IgD-negative memory B cell (primary cell): ENCODE results near the gene UGT2B7. TPM values are rescaled to one million over a fixed set of nuclear protein-coding genes. Genes with fewer than 3 reads are reported as not detected.
A peak's percentile ranks its signal among the peaks of the same experiment; 100 is the strongest.
"Not testable (repeated sequence)": the region's sequence is repeated elsewhere in the genome, so short reads cannot be mapped to it uniquely, and the experiment has no call there.

ENCODE experiments used
- H3K27ac Mint-ChIP-seq, 3 donors: one replicate each; pipeline ENCODE4 v1.8.0; 2020 to 2022; ENCODE audit warnings: mild to moderate bottlenecking in 3 of 3, mixed read lengths in 3 of 3, moderate library complexity in 1 of 3
- H3K27me3 Mint-ChIP-seq: one replicate; pipeline ENCODE4 v1.8.0; 2021; ENCODE audit warnings: mixed read lengths
- H3K36me3 Mint-ChIP-seq: one replicate; pipeline ENCODE4 v1.8.0; 2020; ENCODE audit warnings: mild to moderate bottlenecking, mixed read lengths
- H3K4me1 Mint-ChIP-seq, 3 donors: one replicate each; pipeline ENCODE4 v1.8.0; 2020 to 2022; ENCODE audit warnings: mixed read lengths in 3 of 3, mild to moderate bottlenecking in 1 of 3
- H3K4me3 Mint-ChIP-seq, 4 donors: one replicate each; pipeline ENCODE4 v1.8.0; 2020 to 2022; ENCODE audit warnings: mild to moderate bottlenecking in 4 of 4, mixed read lengths in 4 of 4, moderate library complexity in 3 of 4
- H3K9me3 Mint-ChIP-seq, 3 donors: one replicate each; pipeline ENCODE4 v1.8.0; 2020 to 2021; ENCODE audit warnings: mixed read lengths in 3 of 3, mild to moderate bottlenecking in 1 of 3
- polyA plus RNA-seq: library from polyadenylated mRNA; unstranded; fragments of 300-500 nt; fragmentation: Illumina TruSeq; gene quantifications from one replicate; pipeline ENCODE4 v1.2.3, GENCODE V29; 2021

The UGT2B7 gene
- polyA plus RNA-seq, 1 donor from 2014 or later = not detected

DNA sequence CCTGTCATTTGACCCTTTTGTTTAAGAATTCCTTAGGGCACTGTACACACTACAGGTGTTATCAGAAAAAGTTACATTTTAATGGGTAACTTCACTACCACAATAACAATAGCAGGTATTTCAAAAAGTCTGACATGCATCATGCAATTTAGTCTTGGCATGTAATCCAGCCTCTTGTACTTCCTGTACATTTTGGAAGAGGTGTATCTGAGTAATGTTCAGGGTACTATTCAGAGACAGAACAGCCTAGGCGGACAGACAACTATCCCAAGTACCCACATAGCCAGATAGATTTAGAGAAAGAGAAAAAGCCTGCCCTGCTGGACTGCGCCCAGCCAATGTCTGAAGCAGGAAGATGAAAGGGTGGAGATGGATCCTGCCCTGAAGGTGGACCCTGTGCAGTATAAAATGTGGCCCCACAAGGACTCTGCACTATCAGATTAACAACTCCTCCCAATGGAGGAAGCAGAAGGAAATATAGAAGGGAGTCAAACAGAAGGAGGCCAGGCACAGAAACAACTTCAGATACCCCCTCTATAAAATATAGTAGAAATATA, 8.5 kb downstream of the UGT2B7 start:
- no peaks in the 10 kb centered on the region for H3K27me3 Mint-ChIP-seq
- H3K4me1 Mint-ChIP-seq = no peaks in the 10 kb centered on the region
- no peak overlapping the region for H3K4me3 Mint-ChIP-seq
- no peak overlapping the region for H3K27ac Mint-ChIP-seq
- no peaks in the 10 kb centered on the region for H3K36me3 Mint-ChIP-seq
- peaks cover 0 to 2% (median 0%) of the 10 kb centered on the region in 3 donors for H3K9me3 Mint-ChIP-seq

DNA sequence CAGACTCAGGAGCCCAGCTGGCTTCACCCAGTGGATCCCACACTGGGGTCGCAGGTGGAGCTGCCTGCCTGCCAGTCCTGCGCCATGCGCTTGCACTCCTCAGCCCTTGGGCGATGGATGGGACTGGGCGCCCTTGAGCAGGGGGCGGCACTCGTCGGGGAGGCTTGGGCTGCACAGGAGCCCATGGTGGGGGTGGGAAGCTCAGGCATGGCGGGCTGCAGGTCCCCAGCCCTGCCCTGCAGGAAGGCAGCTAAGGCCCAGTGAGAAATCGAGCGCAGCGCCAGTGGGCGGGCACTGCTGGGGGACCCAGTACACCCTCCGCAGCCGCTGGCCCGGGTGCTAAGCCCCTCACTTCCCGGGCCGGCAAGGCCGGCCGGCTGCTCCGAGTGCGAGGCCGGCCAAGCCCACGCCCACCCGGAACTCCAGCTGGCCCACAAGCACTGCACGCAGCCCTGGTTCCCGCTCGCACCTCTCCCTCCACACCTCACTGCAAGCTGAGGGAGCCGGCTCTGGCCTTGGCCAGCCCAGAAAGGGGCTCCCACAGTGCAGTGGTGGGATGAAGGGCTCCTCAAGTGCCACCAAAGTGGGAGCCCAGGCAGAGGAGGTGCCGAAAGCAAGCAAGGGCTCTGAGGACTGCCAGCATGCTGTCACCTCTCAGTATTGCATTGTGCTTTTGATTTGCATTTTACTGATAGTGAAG, 19.0 kb downstream of the UGT2B7 start:
- H3K4me3 Mint-ChIP-seq, H3K9me3 Mint-ChIP-seq, H3K27me3 Mint-ChIP-seq, H3K36me3 Mint-ChIP-seq, H3K27ac Mint-ChIP-seq, H3K4me1 Mint-ChIP-seq: not testable (repeated sequence)

DNA sequence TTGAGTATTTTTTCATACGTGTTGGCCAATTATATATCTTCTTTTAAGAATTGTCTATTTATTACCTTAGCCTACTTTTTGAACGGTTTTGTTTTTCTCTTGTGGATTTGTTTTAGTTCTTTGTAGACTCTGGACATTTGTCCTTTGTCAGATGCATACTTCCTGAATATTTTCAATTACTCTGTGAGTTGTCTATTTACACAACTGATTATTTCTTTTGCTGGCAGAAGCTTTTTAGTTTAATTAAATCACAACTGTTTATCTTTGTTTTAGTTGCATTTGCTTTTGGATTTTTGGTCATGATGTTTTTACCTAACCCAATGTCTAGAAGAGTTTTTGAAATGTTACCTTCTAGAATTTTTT, 19.6 kb downstream of the UGT2B7 start:
- Mint-ChIP-seq H3K27me3 (no peaks in the 10 kb centered on the region), H3K4me1 (peaks cover 0 to 2% (median 0%) of the 10 kb centered on the region in 3 donors), H3K27ac (no peak overlapping the region), H3K9me3 (no peaks in the 10 kb centered on the region), H3K4me3 (no peak overlapping the region), H3K36me3 (no peaks in the 10 kb centered on the region)

DNA sequence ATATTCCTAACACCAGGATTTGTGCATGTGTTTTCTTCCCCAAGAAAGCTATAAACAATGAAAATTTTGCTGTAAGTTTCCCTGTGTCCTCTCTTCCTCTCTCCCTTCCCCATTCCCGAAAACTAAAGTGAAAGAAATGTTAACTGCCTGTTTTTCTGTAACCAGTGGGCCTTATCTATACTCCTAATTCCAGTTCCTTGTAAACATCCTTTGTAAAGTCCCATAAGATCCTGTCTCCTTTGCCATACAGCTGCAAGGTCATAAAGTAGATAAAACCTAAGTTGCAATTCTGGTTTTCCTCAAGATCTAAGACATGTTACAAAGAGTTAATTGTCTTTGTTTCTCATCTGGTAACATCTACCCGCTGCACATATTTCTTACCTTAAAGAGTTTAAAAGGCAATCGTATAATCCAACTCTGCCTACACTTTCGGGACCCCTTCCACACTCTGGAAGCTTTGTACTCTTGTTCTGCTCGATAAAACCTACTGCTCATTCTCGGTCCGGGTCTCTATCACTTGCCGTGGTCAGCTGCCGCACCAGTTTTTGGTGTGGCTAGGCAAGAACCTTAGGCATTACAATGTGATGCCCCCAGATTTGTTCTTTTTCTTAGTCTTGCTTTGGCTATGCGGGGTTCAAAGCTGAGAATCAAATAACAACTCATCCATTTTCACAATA, 20.5 kb downstream of the UGT2B7 start:
- no peaks in the 10 kb centered on the region for H3K36me3 Mint-ChIP-seq
- H3K9me3 Mint-ChIP-seq = no peaks in the 10 kb centered on the region
- H3K4me3 Mint-ChIP-seq = no peak overlapping the region
- no peak overlapping the region for H3K27ac Mint-ChIP-seq
- no peaks in the 10 kb centered on the region for H3K27me3 Mint-ChIP-seq
- H3K4me1 Mint-ChIP-seq = peaks cover 0 to 2% (median 0%) of the 10 kb centered on the region in 3 donors

DNA sequence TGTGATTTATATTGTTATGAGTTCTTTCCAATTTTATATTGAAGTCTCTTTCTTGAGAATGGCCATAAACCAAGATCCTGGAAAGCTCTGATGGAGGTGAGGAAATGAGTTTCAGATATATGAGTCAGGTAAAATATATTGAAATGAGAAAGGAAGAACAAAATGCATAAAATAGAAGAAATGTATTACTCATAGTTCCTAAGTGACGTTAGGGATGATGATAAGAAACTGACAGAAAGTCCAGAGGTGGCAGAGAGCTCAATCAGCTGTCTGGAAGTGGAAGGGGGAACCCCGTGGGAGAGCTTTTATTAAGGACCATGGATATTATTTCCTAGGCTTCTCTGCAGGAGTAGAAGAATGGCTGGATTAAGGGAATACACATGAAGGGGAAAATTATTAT, 24.6 kb downstream of the UGT2B7 start:
- H3K27ac Mint-ChIP-seq = no peak overlapping the region
- peaks cover 0 to 3% (median 0%) of the 10 kb centered on the region in 3 donors for H3K9me3 Mint-ChIP-seq
- peaks cover 0 to 4% (median 3%) of the 10 kb centered on the region in 3 donors for H3K4me1 Mint-ChIP-seq
- H3K27me3 Mint-ChIP-seq = no peaks in the 10 kb centered on the region
- no peak overlapping the region for H3K4me3 Mint-ChIP-seq
- no peaks in the 10 kb centered on the region for H3K36me3 Mint-ChIP-seq

DNA sequence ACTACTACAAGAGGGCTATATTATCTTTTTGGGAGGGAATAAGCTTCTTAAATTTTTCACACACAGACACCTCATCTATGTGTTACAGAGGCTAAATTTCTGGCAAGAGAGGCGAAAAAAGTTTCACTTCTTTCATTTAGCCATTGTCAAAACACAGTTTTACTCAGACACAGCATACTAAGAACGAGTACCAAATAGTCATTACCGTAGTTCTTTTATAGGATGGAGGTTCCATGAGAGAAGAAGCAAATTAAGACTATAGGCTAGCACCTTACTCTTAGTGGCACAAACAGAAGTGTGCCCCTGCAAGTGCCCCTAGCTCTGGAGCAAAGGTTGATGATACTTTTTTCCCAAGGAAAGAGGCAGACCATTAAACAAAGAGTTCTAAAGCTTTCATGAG, 26.2 kb downstream of the UGT2B7 start:
- Mint-ChIP-seq H3K27me3 (no peaks in the 10 kb centered on the region), H3K4me3 (no peak overlapping the region), H3K27ac (no peak overlapping the region), H3K4me1 (peaks cover 0 to 3% (median 3%) of the 10 kb centered on the region in 3 donors), H3K9me3 (peaks cover 0 to 3% (median 0%) of the 10 kb centered on the region in 3 donors), H3K36me3 (no peaks in the 10 kb centered on the region)

DNA sequence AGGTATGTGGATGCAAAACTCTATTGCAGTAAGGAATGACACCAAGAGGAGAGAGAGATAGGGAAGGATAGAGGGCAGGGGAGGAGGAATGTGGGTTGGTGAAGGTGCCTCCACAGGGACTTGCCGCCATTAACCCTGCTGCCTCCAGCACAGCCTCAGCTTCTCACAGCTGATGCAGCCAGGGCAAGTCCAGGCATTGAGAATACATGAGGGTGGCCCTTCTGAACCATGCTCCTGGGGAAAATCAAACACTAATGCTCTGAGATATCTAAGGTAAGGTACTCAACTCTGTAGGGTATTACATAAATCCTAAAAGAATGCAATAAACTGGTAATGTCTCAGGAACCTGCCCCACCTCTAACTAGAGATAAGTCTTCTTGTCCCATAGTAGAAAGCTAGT, 28.7 kb downstream of the UGT2B7 start:
- no peak overlapping the region for H3K27ac Mint-ChIP-seq
- H3K9me3 Mint-ChIP-seq = peaks cover 0 to 3% (median 0%) of the 10 kb centered on the region in 3 donors
- H3K27me3 Mint-ChIP-seq = no peaks in the 10 kb centered on the region
- H3K4me3 Mint-ChIP-seq = no peak overlapping the region
- H3K4me1 Mint-ChIP-seq = peaks cover 0 to 3% (median 3%) of the 10 kb centered on the region in 3 donors
- H3K36me3 Mint-ChIP-seq = no peaks in the 10 kb centered on the region

DNA sequence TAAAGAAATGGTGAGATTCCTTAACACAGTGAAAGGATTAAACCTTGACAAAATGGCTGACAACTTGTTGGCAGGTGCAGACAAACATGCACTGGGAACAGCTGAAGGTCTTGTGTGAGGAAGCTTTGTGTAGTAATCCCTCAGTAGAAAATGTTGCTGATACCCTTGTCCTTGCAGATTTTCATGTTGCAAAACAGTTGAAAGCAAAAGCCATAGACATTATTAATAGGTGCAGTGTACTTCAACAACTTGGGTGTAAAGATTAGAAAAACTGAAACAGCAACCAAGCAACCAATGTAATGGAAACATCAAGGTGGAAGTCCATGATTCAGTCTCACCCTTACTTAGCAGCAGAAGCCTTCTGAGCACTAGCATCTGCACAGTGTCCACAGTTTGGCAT, 29.8 kb downstream of the UGT2B7 start:
- H3K4me3 Mint-ChIP-seq = no peak overlapping the region
- H3K27me3 Mint-ChIP-seq = no peaks in the 10 kb centered on the region
- peaks cover 0 to 3% (median 0%) of the 10 kb centered on the region in 3 donors for H3K9me3 Mint-ChIP-seq
- H3K36me3 Mint-ChIP-seq = no peaks in the 10 kb centered on the region
- H3K27ac Mint-ChIP-seq = no peak overlapping the region
- peaks cover 0 to 3% (median 3%) of the 10 kb centered on the region in 3 donors for H3K4me1 Mint-ChIP-seq

DNA sequence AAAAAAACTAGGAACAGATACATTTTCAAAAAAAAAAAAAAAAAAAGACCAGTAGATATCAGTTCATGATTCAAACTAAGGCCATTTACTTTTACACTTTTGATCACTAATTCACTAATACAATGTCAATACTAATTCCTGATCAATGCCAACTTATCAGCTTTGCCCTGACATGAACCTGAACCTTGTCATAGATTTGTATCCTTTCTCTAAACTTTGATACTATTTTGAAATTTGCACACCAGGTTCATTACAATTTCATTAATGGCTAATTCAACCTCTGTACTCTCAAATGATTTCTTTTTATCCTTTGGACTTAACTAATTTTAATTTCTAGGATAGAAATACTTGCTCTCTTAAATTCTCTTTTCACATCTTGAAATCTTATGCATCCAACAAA, 37.7 kb downstream of the UGT2B7 start:
- H3K4me3 Mint-ChIP-seq = no peak overlapping the region
- H3K36me3 Mint-ChIP-seq = no peaks in the 10 kb centered on the region
- H3K4me1 Mint-ChIP-seq = no peaks in the 10 kb centered on the region
- H3K27ac Mint-ChIP-seq = no peak overlapping the region
- no peaks in the 10 kb centered on the region for H3K27me3 Mint-ChIP-seq
- H3K9me3 Mint-ChIP-seq = no peaks in the 10 kb centered on the region

DNA sequence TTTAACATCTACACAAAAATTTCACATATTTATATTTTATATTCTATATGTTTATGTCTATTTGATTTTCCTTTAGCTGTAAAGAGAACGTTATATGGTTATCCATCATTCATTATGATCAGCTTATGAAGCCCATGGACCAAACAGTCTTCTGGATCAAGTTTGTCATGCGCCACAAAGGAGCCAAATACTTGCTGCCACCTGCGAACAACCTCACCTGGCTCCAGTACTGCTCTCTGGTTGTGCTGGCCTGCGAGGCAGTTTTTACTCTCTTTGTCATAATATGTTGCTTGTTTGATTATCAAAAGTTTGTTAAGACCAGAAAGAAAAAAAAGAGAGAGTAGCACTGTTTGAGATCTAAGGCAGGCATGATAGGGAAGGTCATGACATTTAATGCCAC, 38.2 kb downstream of the UGT2B7 start:
- no peaks in the 10 kb centered on the region for H3K9me3 Mint-ChIP-seq
- no peak overlapping the region for H3K4me3 Mint-ChIP-seq
- H3K27me3 Mint-ChIP-seq = no peaks in the 10 kb centered on the region
- H3K36me3 Mint-ChIP-seq = no peaks in the 10 kb centered on the region
- H3K27ac Mint-ChIP-seq = no peak overlapping the region
- no peaks in the 10 kb centered on the region for H3K4me1 Mint-ChIP-seq

DNA sequence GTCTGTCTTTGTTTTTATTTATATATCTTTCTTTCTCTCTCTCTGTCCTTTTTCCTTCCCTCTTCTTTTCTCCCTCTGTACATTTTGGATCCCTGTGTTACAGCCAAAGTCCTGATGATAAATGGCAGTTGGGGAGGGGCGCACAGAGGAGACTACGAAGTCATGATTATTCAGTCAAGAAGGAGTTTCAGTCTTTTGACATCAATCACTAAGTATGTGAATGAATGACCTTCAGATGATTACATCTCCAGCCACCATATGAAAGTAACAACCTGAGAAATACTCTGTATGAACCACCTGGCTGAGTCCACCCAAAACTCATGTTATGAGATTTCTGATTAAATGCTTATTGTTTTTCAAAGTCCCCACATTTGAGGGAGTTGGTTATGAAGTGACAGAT, 45.0 kb downstream of the UGT2B7 start:
- Mint-ChIP-seq H3K9me3 (no peaks in the 10 kb centered on the region), H3K27me3 (no peaks in the 10 kb centered on the region), H3K36me3 (no peaks in the 10 kb centered on the region), H3K4me3 (no peak overlapping the region), H3K27ac (peak overlapping the region in 1 of 3 donors; percentile 58), H3K4me1 (no peaks in the 10 kb centered on the region)

DNA sequence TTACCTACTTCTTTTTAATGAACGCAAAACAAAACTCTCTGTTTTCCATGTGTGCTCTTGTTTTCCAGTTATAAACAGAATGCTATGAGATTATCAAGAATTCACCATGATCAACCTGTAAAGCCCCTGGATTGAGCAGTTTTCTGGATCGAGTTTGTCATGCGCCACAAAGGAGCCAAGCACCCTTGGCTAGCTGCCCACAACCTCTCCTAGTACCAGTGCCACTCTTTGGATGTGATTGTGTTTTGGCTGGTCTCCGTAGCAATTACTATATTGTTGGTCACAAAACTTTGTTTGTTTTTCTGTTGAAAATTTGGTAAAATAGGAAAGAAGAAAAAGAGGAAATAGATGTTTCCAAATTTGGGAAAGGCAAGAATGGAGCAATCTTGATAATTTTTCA, 51.1 kb downstream of the UGT2B7 start:
- no peak overlapping the region for H3K4me3 Mint-ChIP-seq
- H3K9me3 Mint-ChIP-seq = no peaks in the 10 kb centered on the region
- H3K4me1 Mint-ChIP-seq = no peaks in the 10 kb centered on the region
- no peaks in the 10 kb centered on the region for H3K27me3 Mint-ChIP-seq
- H3K27ac Mint-ChIP-seq = no peak overlapping the region
- no peaks in the 10 kb centered on the region for H3K36me3 Mint-ChIP-seq

DNA sequence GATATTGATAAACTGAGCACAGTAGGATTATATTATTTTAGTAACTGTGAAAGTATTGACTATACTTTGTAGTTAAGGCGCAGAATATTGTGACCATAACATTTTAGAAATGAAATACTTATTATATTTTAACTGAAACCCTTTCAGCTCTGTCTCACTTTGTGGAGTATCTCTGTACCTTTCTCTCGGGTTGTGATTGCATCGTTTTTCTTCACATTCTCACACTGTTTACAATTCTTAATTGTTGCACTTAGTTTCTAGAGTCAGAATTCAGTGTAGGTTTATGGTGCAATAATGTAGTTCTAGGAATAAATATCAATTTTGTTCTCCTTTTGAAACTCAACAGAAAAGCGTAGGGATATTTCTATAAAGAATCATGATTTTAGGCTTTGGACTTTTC, 57.7 kb downstream of the UGT2B7 start:
- Mint-ChIP-seq H3K4me1 (no peaks in the 10 kb centered on the region), H3K36me3 (no peaks in the 10 kb centered on the region), H3K4me3 (no peak overlapping the region), H3K27me3 (no peaks in the 10 kb centered on the region), H3K9me3 (no peaks in the 10 kb centered on the region), H3K27ac (no peak overlapping the region)

DNA sequence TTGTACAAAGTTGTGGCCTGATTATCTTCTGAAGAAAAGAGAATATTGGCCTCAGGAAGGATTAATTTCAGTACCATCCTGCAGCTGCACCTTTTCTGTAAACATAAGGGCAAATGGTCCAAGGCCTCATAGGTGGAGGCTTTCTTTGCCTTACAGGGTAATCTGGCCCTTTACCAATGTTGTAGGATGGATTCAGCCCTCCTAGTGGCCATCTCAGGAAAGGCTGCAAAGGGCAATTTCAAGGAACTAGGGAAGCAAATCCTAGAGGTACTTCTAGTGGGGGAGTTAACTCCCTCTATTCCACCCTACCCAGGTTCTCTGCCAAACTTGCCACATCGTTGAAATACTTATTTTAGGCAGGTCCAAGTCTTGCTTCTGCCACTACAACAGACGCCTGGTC, 60.6 kb downstream of the UGT2B7 start:
- no peak overlapping the region for H3K4me3 Mint-ChIP-seq
- H3K9me3 Mint-ChIP-seq = no peaks in the 10 kb centered on the region
- H3K4me1 Mint-ChIP-seq = no peaks in the 10 kb centered on the region
- H3K36me3 Mint-ChIP-seq = no peaks in the 10 kb centered on the region
- H3K27me3 Mint-ChIP-seq = no peaks in the 10 kb centered on the region
- no peak overlapping the region for H3K27ac Mint-ChIP-seq
